Endometrium (tissue), 2 donors: ENCODE data around the gene CZIB.
"Not testable (repeated sequence)": the region's sequence is repeated elsewhere in the genome, so short reads cannot be mapped to it uniquely, and the experiment has no call there.

Source experiments
- FAIRE-seq: peaks from 2 replicates; lab custom pipeline; 2012; peaks lifted over from hg19 to GRCh38; lab: Jason Lieb, UNC
- donor health status: control.
- donor health status: control.

CZIB gene

GRCh38 chr1:53238197-53239155, 18.0 kb upstream of the CZIB start, which contains the start of gene MAGOH:
Gene MAGOH (minus strand): TSS chr1:53238518. CDS start chr1:53238448, 70 bp downstream.
- FAIRE-seq, result peak; percentile 92

- FAIRE-seq, result no peak
These were observed 17.2 kb upstream of the CZIB start for GRCh38 chr1:53237638-53238037.

DNA sequence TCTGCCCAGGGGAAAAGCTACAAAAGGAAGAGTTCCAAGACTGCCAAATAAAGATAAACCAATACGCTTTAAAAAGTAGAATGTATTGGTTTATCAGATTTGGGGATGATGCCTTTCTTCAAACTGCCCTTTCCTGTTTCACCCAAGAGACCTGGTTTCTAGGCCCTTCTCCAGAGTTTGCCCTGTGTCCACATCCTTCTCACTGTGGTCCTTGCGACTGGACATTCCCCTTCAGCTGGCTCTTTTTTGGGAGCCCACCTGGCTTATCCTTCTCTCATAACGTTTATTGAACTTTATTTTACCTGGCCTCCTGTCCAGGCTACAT, 490 bp upstream of the CZIB start:
- no peak for FAIRE-seq

GRCh38 chr1:53219711-53220110, 723 bp downstream of the CZIB start:
- FAIRE-seq, result no peak

GRCh38 chr1:53218201-53218600, 2.2 kb downstream of the CZIB start:
- no peak for FAIRE-seq

GRCh38 chr1:53214376-53214940, 6.0 kb downstream of the CZIB start:
- no peak for FAIRE-seq

DNA sequence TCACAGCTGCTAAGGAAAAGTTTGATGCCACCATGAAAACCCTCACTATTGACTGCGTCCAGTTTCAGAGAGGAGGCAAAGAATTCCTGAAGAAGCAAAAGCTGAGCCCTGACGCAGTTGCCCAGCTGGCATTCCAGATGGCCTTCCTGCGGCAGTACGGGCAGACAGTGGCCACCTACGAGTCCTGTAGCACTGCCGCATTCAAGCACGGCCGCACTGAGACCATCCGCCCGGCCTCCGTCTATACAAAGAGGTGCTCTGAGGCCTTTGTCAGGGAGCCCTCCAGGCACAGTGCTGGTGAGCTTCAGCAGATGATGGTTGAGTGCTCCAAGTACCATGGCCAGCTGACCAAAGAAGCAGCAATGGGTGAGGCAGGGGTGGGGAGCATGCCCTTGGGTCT, 9.5 kb downstream of the CZIB start:
- no peak for FAIRE-seq

- no peak for FAIRE-seq
These were observed 10.1 kb downstream of the CZIB start for GRCh38 chr1:53210352-53210751.

DNA sequence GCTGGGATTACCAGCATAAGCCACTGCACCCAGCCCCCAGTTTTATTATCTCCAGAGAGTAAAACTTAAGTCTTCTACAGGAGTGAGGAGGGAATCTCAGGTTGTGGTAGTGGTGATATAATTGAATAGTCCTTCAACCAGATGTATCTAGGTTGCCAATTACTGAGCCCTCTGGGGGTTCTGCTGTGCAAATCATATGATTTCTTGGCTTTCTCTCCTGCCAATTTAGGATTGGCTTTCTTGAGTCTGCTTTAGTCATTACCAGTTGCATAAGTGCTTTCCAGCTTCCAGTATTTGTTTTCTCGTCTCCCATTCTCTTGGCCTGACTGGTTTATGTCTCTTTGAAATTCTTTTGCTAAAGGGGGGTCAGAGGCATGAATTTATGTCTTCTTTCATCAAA, 12.7 kb downstream of the CZIB start:
- FAIRE-seq, result no peak

- no peak for FAIRE-seq
These were observed 13.6 kb downstream of the CZIB start for GRCh38 chr1:53206735-53207379.

DNA sequence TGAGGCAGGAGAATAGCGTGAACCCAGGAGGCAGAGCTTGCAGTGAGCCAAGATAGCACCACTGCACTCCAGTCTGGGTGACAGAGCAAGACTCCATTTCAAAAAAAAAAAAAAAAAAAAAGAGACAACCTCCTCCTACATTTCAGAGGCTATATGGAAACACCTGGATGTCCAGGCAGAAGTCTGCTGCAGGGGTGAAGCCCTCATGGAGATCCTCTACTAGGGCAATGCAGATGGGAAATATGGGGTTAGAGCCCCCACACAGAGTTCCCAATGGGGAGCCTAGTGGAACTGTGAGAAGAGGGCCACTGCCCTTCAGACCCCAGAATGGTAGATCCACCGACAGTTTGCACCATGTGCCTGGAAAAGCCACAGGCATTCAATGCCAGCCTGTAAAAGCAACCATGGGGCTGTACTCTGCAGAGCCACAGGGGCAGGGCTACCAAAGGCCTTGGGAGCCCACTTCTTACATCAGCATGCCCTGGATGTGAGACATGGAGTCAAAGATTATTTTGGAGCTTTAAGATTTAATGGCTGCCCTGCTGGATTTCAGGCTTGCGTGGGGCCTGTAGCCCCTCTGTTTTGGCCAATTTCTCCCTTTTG, 14.2 kb downstream of the CZIB start:
- not testable (repeated sequence) for FAIRE-seq

DNA sequence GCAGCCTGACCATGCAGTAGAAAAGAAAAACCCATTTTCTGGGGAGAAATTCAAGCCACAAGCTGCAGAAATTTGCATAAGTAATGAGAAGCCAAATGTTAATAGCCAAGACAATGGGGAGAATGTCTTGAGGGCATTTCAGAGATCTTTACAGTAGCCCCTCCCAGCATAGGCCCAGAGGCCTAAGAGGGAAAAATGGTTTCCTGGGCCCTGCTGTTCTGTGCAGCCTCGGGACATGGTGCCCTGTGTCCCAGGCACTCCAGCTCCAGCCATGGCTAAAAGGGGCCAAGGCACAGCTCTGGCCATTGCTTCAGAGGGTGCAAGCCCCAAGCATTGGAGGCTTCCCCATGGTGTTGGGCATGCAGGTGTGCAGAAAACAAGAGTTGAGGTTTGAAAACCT, 14.9 kb downstream of the CZIB start:
- not testable (repeated sequence) for FAIRE-seq

- FAIRE-seq, result no peak
These were observed 17.0 kb downstream of the CZIB start for GRCh38 chr1:53203466-53203865.

GRCh38 chr1:53198241-53198651, 22.2 kb downstream of the CZIB start:
- FAIRE-seq, result no peak

DNA sequence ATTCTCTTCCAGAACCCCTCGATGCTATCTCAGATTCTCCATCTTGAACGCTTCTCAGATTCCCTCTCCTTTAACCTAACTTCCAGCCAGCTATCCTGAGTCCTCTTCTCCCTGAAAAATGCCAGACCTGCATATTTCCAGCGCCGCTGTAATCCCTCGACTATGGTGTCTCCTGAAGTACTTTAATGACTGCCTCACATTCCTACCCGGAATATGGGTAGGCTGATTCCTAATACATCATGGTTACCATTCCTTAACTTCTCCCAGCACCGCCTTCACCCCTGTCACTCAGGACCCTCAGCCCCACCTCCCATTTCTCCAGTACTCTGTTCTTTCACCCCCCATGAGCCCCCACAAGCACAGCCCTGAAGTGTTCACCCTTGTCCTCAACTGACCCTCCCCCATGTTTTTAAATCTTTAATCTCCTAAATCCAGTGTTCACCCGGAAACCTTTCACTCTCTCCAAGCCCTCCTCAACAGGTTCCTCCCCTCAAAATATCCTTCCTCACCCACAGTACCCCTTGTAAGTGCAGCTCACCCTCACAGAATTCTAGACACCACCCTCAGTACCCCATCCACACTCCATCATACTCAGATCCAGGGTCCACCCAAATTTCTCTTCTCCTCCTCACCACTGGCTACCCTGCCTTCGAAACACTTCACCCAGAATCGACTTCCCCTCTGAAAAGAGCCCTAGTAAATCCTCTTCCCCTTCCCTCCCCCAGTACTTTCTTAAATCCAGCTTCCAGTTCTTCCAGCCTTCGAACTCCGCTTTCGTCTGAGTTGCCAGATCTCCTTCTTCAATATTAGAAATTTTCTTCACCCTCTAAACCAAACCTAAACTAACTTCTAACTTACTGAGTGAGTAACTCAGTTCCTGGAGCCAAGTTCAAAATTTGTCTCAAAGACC, 22.9 kb downstream of the CZIB start:
- FAIRE-seq, result no peak

DNA sequence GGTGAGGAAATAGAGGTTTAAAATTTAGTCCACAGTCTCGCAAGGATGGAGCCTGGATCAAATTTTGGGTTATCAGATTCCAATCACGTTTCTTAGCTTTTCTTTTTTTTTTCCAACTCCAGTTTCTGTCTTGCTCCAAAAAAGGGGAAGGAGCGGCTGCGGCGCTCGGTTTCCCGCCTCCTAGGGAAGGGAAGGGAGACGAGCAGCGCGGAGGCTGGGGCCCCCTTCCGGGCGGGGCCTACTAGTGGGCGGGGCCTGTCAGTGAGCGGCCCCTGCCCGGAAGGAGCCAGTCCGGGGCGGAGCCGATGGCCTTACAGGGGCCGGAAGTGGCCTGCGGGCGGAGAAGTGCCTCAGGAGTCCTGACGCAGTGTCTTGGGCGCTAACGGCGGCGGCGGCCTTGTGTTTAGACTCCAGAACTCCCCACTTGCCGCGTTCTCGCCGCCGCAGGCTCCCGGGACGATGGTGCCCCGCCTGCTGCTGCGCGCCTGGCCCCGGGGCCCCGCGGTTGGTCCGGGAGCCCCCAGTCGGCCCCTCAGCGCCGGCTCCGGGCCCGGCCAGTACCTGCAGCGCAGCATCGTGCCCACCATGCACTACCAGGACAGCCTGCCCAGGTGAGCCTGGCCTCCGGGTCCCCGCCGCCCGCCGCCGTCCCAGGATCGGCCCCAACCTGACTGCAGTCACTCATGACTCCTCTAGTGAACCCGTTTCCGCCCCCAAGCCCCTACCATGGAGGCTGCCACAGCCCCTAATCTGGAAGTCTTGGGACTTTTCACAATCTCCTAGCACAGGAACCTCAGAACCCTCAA, 23.7 kb downstream of the CZIB start, which contains the start of gene CPT2:
Gene CPT2, plus strand, starts transcription at position 340 of the 806 bp plus-strand sequence. Its CDS starts 120 bp downstream, at position 460.
- FAIRE-seq, result peak; percentile 74

- no peak for FAIRE-seq
These were observed 24.4 kb downstream of the CZIB start for GRCh38 chr1:53196017-53196484.

DNA sequence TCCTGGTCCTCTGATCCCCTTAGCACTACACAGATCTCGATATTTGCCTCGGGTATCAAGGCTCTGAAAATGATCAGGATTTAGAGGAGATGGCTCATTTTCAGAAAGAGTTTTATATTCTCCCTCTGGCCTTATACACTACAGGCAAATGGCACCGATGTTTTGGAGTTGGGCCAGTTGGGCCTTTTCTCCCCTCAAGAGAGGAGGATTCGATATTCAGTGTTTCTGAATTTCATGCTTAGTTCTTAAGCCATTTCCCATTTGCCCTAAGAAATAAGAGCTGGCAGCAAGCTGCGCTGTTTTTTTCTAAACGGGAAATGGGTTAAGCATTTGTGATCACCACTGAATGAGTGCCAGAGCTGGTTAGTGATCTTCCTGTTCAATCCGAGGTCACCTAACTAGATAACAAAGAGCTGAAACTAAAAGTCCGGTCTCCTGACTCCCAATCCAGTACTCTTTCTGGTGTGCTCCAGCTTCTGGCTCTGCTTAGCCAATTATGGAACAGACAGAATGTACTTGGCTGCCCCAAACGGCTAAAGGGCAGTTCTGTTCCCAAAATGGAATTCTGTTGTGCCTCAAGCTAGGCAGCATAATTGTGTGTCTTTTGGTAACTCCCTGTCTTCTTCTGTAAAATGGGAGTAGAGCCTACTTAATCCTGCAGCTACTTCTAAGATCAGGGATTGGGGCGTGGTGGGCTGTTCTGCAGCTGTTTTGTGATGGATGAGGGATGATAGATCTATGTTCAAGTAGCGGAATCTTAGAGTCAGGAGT, 25.0 kb downstream of the CZIB start:
- FAIRE-seq, result no peak

DNA sequence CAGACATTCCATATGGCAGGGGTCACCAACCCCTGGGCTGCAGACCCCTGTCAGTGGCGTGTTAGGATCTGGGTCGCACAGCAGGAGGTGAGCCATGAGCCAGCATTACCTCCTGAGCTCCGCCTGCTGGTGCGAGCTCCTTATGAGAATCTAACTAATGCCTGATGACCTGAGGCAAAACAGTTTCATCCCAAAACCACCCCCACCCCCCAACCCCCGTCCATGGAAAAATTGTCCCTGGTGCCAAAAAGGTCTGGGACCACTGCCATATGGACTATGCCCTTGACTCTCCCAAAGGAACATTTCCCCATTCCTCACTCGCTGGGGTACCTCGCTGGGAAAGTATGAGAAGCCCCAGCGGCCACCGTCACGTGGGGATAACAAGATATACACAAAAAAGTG, 30.2 kb downstream of the CZIB start:
- FAIRE-seq, result no peak

DNA sequence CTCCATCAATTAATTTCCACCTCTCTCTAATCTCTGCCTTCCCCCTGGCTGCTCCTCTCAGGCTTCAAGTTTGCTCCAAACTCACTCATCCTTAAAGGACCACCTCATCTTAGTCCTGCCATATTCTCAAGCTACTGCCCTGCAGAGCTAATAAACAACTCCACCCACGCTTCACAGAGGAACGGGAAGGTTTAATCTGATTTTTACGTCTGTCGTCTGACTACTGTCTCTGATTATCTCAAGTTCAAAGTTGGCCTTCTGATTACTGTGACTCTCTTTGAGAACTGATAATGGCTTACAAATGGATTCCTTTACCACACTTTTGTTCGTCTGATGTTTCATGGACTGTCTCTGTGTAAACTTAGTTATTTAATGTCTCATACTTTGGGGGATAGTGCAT, 31.4 kb downstream of the CZIB start:
- no peak for FAIRE-seq
